ENCODE data around the gene JARID2. TPM values are rescaled to one million over a fixed set of nuclear protein-coding genes. Genes with fewer than 3 reads are reported as not detected.

The JARID2 gene
- total and polyA plus RNA-seq, 2 of the 4 experiments (the other 2 are of a cell fraction): 9.6 to 12.9 TPM

DNA sequence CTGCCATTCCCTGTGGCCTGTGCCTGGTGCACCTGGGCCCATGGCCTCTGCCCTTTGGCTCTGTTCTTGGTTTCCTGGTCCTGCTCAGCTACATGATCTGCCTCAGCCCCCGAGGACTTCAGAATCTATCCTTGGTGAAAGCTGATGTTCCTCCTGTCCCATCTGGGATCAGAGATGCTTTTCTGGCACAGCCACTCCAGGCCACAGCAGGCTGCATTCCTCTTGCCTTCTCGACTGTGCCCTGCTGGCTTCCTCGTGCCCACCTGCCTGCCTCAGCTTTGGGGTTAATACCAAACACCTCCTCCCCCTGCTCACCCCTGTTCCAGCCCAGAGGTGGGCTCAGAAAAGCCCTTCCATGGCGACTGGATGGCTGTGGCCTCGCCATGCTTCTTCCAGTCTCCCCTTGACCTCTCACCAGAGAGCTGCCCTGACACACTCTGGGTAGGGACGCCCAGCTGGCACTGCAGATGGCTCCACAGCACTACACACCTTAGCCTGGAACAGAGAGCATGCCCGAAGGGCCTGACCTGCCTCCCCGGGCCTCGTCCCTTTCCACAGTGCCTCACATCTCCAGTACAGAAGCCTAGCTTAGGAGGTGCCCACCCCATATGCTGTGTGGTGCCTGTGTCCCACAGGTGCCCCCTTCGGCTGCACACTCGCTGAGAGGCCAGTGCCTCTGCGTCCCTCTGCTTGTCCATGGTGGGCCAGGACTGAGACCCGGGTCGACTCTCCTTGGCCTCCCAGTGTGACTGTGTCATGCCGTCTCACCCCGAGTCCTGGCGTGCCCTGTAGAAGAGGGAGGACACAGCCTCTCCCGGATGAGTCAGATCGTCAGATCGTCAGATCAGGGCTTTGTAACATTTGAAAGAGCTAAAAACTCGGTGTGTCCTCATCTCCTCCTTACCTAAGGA, 268.2 kb downstream of the JARID2 start (continued):
- no peak for TF ChIP-seq NFE2L2 (IDR thresholded peaks at IDR 0.05; ENCODE audit: low read depth, low read length)

GRCh38 chr6:15515226-15515625, 269.4 kb downstream of the JARID2 start:
- Histone ChIP-seq H4K5ac (ENCODE audit: low read depth, low read length) (no peak overlapping the region), H2BK5ac (ENCODE audit: low read depth, low read length, poor library complexity, severe bottlenecking) (no peak overlapping the region), H2AFZ (replicated peaks; ENCODE audit: low read length, poor library complexity) (peak overlapping the region; percentile 70), H2BK15ac (ENCODE audit: low read depth, low read length) (no peak overlapping the region), H3K18ac (ENCODE audit: low read depth, low read length) (no peak overlapping the region), H3K79me1 (ENCODE audit: low read depth in 1 of 2, low read length in 2 of 2) (peaks cover 12 to 44% of the 10 kb centered on the region in 2 experiments), H3K4me1 (ENCODE audit: control insufficient read depth, insufficient read depth, low read length) (peaks cover under 1% of the 10 kb centered on the region; the same call in 1 of the 2 replicates), H4K20me1 (ENCODE audit: insufficient read depth, low read length) (peaks cover 12% of the 10 kb centered on the region), H4K8ac (ENCODE audit: low read depth in 2 of 2, low read length in 2 of 2) (no peak overlapping the region), H3K27ac (ENCODE audit: insufficient read depth, low read length) (no peak overlapping the region), H3K4me2 (ENCODE audit: low read depth, low read length) (no peak overlapping the region), H3K36me3 (ENCODE audit: control insufficient read depth, insufficient read depth, low read length) (peaks cover 81% of the 10 kb centered on the region), H2AK5ac (ENCODE audit: low read depth, low read length) (no peak overlapping the region), H4K91ac (ENCODE audit: insufficient read depth, low read depth, low read length) (no peak overlapping the region), H3K4me3 (ENCODE audit: insufficient read depth, low read depth, low read length) (no peak overlapping the region), H3K56ac (ENCODE audit: extremely low read depth, insufficient read depth, low read length) (no peak overlapping the region), H3K9ac (ENCODE audit: low read depth, low read length) (no peak overlapping the region), H3K4ac (ENCODE audit: low read depth, low read length) (no peak overlapping the region), H3K9me1 (ENCODE audit: insufficient read depth, low read length) (peaks cover 20% of the 10 kb centered on the region), H2BK20ac (ENCODE audit: low read depth, low read length) (no peak overlapping the region), H3K14ac (replicated peaks; ENCODE audit: low read depth, low read length) (no peak overlapping the region), H3K23ac (ENCODE audit: low read depth, low read length) (no peak overlapping the region), H3K27me3 (ENCODE audit: control insufficient read depth, insufficient read depth, low read length) (no peaks in the 10 kb centered on the region), H2BK120ac (ENCODE audit: low read depth, low read length) (no peak overlapping the region), H2AK9ac (replicated peaks; ENCODE audit: low read depth, low read length, poor library complexity) (no peak overlapping the region), H3K9me3 (ENCODE audit: control insufficient read depth, insufficient read depth, low read length) (no peaks in the 10 kb centered on the region)
- in situ Hi-C loops (cut with MboI; ENCODE audit: low sequenced_read_pairs) (no loop called here), intact Hi-C loops (cut with micrococcal nuclease) (no loop called here), dilution Hi-C loops (cut with HindIII; ENCODE audit: low sequenced_read_pairs, unreplicated experiment) (no loop called here)
- no peak for ATAC-seq (ENCODE audit: low read depth)
- no CpG with 5 or more reads among the region's 6 CpGs for WGBS, 2 experiments (ENCODE audit: extremely low coverage in 2 of 2, insufficient read length in 1 of 2)
- BruUV-seq (replicated peaks): no TSS peak
- POLR2A ChIA-PET (ENCODE audit: unreplicated experiment): no interaction called here
- TF ChIP-seq NFE2L2 (IDR thresholded peaks at IDR 0.05; ENCODE audit: low read depth, low read length) (no peak), CEBPB (IDR thresholded peaks at IDR 0.05; ENCODE audit: low read depth, low read length) (no peak), FOS (IDR thresholded peaks at IDR 0.05; ENCODE audit: low read depth, low read length) (no peak), RFX5 (IDR thresholded peaks at IDR 0.05; ENCODE audit: low read depth, low read length) (no peak), MAZ (IDR thresholded peaks at IDR 0.05; ENCODE audit: borderline replicate concordance, low read depth, low read length) (no peak)
- TF ChIP-seq, protein P1, sequence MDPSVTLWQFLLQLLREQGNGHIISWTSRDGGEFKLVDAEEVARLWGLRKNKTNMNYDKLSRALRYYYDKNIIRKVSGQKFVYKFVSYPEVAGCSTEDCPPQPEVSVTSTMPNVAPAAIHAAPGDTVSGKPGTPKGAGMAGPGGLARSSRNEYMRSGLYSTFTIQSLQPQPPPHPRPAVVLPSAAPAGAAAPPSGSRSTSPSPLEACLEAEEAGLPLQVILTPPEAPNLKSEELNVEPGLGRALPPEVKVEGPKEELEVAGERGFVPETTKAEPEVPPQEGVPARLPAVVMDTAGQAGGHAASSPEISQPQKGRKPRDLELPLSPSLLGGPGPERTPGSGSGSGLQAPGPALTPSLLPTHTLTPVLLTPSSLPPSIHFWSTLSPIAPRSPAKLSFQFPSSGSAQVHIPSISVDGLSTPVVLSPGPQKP (IDR thresholded peaks at IDR 0.05; ENCODE audit: borderline replicate concordance, low read depth, low read length): no peak
- DNase-seq: no peak
- CTCF ChIA-PET: interaction anchor here (0.5 to 0.6 kb wide), 2 partner anchors 804 to 1305 kb away, joined by 3 to 8 read pairs; no protein-coding TSS in a partner anchor
